Mammary epithelial cell (primary cell): ENCODE results near the gene HOXC5.

ENCODE experiments used
- CTCF ChIP-seq, 2 donors: IDR thresholded peaks in 1 of 2; conservative IDR thresholded peaks in 1 of 2; 2 replicates each; pipeline ENCODE4 v1.5.1; 2011 to 2012; ENCODE audit warnings: inconsistent platforms in 2 of 2, low read length in 2 of 2, mild to moderate bottlenecking in 2 of 2, control low read depth in 1 of 2, low read depth in 1 of 2; ENCODE audit not compliant: insufficient read depth in 1 of 2; ENCODE audit errors: extremely low read depth in 1 of 2
- EZH2 ChIP-seq: IDR thresholded peaks from 2 replicates; pipeline ENCODE4 v1.6.1; 2012; ENCODE audit warnings: low read length, inconsistent platforms, borderline replicate concordance

- TF ChIP-seq CTCF (conservative IDR thresholded peaks at IDR 0.05 in 1 of 2, IDR thresholded peaks at IDR 0.05 in 1 of 2; ENCODE audit: extremely low read depth in 1 of 2, insufficient read depth in 1 of 2, low read depth in 1 of 2, low read length in 2 of 2) = no peak
- TF ChIP-seq EZH2 = no peak
Observed at GRCh38 chr12:53991077-53991460, 41.8 kb upstream of the HOXC5 start.
